ENCODE measurements around the gene CARNS1. TPM values are rescaled to one million over a fixed set of nuclear protein-coding genes. Genes with fewer than 3 reads are reported as not detected.
"Not testable (repeated sequence)": the region's sequence is repeated elsewhere in the genome, so short reads cannot be mapped to it uniquely, and the experiment has no call there.

CARNS1 gene
- total RNA-seq, 2 experiments from 2014 or later: 1.2 to 1.9 TPM

DNA sequence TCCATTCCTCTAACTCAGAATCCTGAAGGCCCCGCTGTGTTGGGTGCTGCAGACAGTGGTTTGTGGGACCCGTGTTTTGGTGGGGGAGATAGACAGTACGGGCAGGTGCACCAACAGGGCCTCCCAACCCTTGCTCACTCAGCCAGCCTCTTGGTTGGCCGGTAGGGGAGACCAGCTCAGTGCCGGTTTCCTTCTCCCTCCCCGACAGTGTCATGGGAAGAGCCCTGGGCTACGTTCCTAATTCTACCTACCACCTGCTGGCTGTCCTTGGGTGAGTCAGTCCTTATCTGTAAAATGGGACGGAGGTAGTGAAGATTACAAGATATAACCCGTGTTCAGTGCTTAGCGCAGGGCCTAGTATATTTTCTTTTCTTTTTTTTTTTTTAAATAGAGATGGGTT lies 47.7 kb downstream of the CARNS1 start:
- ChIA-PET CTCF (interaction anchor here (0.6 kb wide), 1 partner anchor 19 kb away, joined by 3 read pairs; no protein-coding TSS in a partner anchor), POLR2A (no interaction called here)
- peaks cover 38% of the 10 kb centered on the region for H3K4me1 Mint-ChIP-seq
- no peak overlapping the region for H3K4me3 Mint-ChIP-seq
- DNase-seq: no peak
- peaks cover 4% of the 10 kb centered on the region for H3K36me3 Mint-ChIP-seq (ENCODE audit: low read depth)
- H3K27ac Mint-ChIP-seq: no peak overlapping the region
- H3K27me3 Mint-ChIP-seq: no peaks in the 10 kb centered on the region
- no peaks in the 10 kb centered on the region for H3K9me3 Mint-ChIP-seq

DNA sequence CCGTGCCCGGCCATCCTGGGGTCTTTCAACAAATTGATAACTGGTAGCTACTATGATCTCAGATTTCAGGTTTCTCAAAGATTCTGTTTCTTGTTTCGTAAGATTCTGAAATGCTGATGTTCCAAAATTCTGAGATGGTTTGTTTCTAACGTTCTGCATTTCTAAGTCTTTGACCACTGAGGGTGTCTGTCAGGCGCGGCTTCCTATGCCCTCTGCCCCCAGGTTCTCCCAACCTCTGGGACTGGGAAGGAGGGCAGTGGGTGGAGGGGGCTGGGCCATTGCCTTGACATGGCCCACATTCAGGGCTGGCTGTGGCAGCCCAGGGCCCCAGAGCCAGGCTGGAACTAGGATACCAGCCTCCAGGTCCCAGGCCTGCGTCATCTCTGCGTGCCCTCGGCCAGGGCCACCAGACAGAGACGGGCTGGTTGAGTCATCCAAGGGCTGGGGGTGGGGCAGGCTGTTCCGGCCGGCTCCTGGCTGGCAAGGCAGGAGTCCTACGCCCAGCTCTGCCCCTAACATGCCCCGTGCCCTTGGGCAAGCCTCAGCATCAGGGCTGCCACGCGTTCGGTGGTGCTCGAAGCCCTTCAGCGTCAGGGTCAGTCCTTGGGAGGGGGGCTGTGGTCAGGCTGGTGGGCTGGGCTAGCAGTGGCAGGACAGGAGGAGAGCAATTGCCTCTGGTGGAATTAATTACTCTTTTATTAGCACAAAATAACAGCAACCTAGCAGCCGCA lies 48.4 kb downstream of the CARNS1 start:
- H3K4me1 Mint-ChIP-seq: peaks cover 42% of the 10 kb centered on the region
- peaks cover 4% of the 10 kb centered on the region for H3K36me3 Mint-ChIP-seq (ENCODE audit: low read depth)
- CTCF ChIA-PET: no interaction called here
- H3K9me3 Mint-ChIP-seq: no peaks in the 10 kb centered on the region
- peak overlapping the region; percentile 93 for H3K27ac Mint-ChIP-seq
- POLR2A ChIA-PET: no interaction called here
- peak overlapping the region; percentile 84 for H3K4me3 Mint-ChIP-seq
- no peaks in the 10 kb centered on the region for H3K27me3 Mint-ChIP-seq
- no peak for DNase-seq

GRCh38 chr11:67464411-67465188 lies 49.1 kb downstream of the CARNS1 start:
- Mint-ChIP-seq H3K4me3 (peak overlapping the region; percentile 84), H3K27me3 (no peaks in the 10 kb centered on the region), H3K4me1 (peaks cover 44% of the 10 kb centered on the region), H3K9me3 (no peaks in the 10 kb centered on the region), H3K36me3 (ENCODE audit: low read depth) (peaks cover 4% of the 10 kb centered on the region), H3K27ac (peak overlapping the region; percentile 93)
- POLR2A ChIA-PET: interaction anchor here (1.1 kb wide), 1 partner anchor 27 kb away, joined by 3 read pairs; the partner anchor contains the start of gene PTPRCAP
- DNase-seq: peak; percentile 96
- CTCF ChIA-PET: interaction anchor here (0.7 to 1.7 kb wide), 6 partner anchors 14 to 119 kb away, joined by 3 to 6 read pairs (median 3); partner anchors contain the start of genes AIP, PPP1CA and PTPRCAP

GRCh38 chr11:67465189-67465510 lies 49.7 kb downstream of the CARNS1 start:
- peak overlapping the region; percentile 84 for H3K4me3 Mint-ChIP-seq
- ChIA-PET CTCF (interaction anchor here (0.7 to 1.7 kb wide), 8 partner anchors 14 to 119 kb away, joined by 3 to 6 read pairs (median 3); partner anchors contain the start of genes AIP, PPP1CA and PTPRCAP), POLR2A (interaction anchor here (1.1 kb wide), 1 partner anchor 28 kb away, joined by 3 read pairs; the partner anchor contains the start of gene PTPRCAP)
- no peaks in the 10 kb centered on the region for H3K27me3 Mint-ChIP-seq
- H3K27ac Mint-ChIP-seq: peak overlapping the region; percentile 93
- no peak for DNase-seq
- peaks cover 4% of the 10 kb centered on the region for H3K36me3 Mint-ChIP-seq (ENCODE audit: low read depth)
- H3K9me3 Mint-ChIP-seq: no peaks in the 10 kb centered on the region
- H3K4me1 Mint-ChIP-seq: peaks cover 45% of the 10 kb centered on the region

GRCh38 chr11:67465530-67465929 lies 50.1 kb downstream of the CARNS1 start:
- H3K36me3 Mint-ChIP-seq (ENCODE audit: low read depth); H3K27me3 Mint-ChIP-seq; DNase-seq; H3K9me3 Mint-ChIP-seq: not testable (repeated sequence)
- Mint-ChIP-seq H3K27ac (peak overlapping the region; percentile 93), H3K4me1 (peaks cover 43% of the 10 kb centered on the region), H3K4me3 (peak overlapping the region; percentile 84)
- ChIA-PET CTCF (interaction anchor here (1.0 to 1.7 kb wide), 7 partner anchors 15 to 120 kb away, joined by 3 to 6 read pairs (median 3); partner anchors contain the start of genes AIP and PTPRCAP), POLR2A (interaction anchor here (1.1 kb wide), 1 partner anchor 28 kb away, joined by 3 read pairs; the partner anchor contains the start of gene PTPRCAP)

- Mint-ChIP-seq H3K27me3 (no peaks in the 10 kb centered on the region), H3K9me3 (no peaks in the 10 kb centered on the region), H3K36me3 (ENCODE audit: low read depth) (peaks cover 4% of the 10 kb centered on the region), H3K4me1 (peaks cover 43% of the 10 kb centered on the region), H3K27ac (peak overlapping the region; percentile 36), H3K4me3 (peak overlapping the region; percentile 16)
- CTCF ChIA-PET: interaction anchor here (1.0 to 2.8 kb wide), 7 partner anchors 16 to 78 kb away, joined by 3 to 10 read pairs (median 6); partner anchors contain the start of genes AIP, PITPNM1 and PTPRCAP
- POLR2A ChIA-PET: no interaction called here
- DNase-seq: no peak
These were observed 50.9 kb downstream of the CARNS1 start for GRCh38 chr11:67466367-67466766.

- Mint-ChIP-seq H3K27me3 (no peaks in the 10 kb centered on the region), H3K9me3 (no peaks in the 10 kb centered on the region), H3K4me3 (peak overlapping the region; percentile 89), H3K27ac (peak overlapping the region; percentile 83), H3K4me1 (peaks cover 43% of the 10 kb centered on the region), H3K36me3 (ENCODE audit: low read depth) (peaks cover 4% of the 10 kb centered on the region)
- no peak for DNase-seq
- CTCF ChIA-PET: interaction anchor here (0.8 to 2.8 kb wide), 11 partner anchors 11 to 162 kb away, joined by 3 to 10 read pairs (median 5); partner anchors contain the start of genes AIP, NUDT8, PITPNM1 and PPP1CA
- POLR2A ChIA-PET: no interaction called here
These were observed 51.7 kb downstream of the CARNS1 start for GRCh38 chr11:67466962-67467771.

DNA sequence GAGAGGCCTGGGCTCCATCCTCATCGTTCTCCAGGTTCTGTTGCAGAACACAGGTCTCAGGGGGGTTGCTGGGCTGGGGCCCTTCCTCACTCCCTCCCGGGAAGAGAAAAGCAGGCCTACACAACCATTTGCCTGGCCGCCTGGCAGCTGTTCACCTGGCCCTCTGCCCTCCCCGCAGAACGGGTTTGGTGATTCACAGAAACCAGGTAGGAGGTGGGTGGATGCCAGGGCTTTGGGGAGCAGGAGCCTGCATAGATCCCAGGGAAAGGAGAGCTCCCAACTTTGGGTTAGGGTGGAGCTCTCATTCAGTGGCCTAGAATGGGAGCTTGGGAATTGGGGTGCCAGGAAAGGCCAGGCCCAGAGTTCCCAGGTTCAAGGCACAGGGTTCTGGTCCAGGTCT lies 52.6 kb downstream of the CARNS1 start:
- no peaks in the 10 kb centered on the region for H3K27me3 Mint-ChIP-seq
- no peak for DNase-seq
- peaks cover 43% of the 10 kb centered on the region for H3K4me1 Mint-ChIP-seq

DNA sequence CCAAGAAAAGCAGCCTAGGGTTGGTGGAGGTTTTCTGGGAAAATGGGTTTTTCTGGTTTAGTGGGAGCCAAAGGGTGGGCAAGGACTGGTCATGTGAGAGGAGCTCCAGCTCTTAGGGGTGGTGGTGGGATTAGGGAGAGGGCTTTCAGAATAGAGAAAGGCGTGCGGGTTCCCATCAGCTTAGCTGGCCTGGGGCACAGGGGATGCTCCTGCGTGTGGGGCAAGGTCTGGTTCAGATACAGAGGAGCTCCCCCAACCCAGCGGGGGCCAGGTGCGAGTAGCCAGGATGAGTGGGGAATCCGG lies 52.9 kb downstream of the CARNS1 start:
- ChIA-PET CTCF (interaction anchor here (0.5 to 2.8 kb wide), 15 partner anchors 8 to 106 kb away, joined by 3 to 10 read pairs (median 4); partner anchors contain the start of genes AIP, PPP1CA, PTPRCAP and RPS6KB2), POLR2A (interaction anchor here (0.5 to 1.9 kb wide), 3 partner anchors 32 to 67 kb away, joined by 3 to 6 read pairs (median 5); partner anchors contain the start of gene PPP1CA)
- Mint-ChIP-seq H3K36me3 (ENCODE audit: low read depth) (peaks cover 4% of the 10 kb centered on the region), H3K4me3 (peak overlapping the region; percentile 89), H3K4me1 (peaks cover 41% of the 10 kb centered on the region), H3K27ac (peak overlapping the region; percentile 83), H3K9me3 (no peaks in the 10 kb centered on the region), H3K27me3 (no peaks in the 10 kb centered on the region)
- DNase-seq: no peak

More for the DNA sequence above, 52.6 kb downstream of the CARNS1 start:
- peak overlapping the region; percentile 83 for H3K27ac Mint-ChIP-seq
- H3K4me3 Mint-ChIP-seq: peak overlapping the region; percentile 89
- H3K36me3 Mint-ChIP-seq (ENCODE audit: low read depth): peaks cover 4% of the 10 kb centered on the region
- no peaks in the 10 kb centered on the region for H3K9me3 Mint-ChIP-seq
- ChIA-PET POLR2A (interaction anchor here (0.9 kb wide), 1 partner anchor 32 kb away, joined by 3 read pairs; no protein-coding TSS in a partner anchor), CTCF (interaction anchor here (0.5 to 2.8 kb wide), 15 partner anchors 9 to 161 kb away, joined by 3 to 10 read pairs (median 4); partner anchors contain the start of genes AIP, NUDT8, PPP1CA and PTPRCAP)

DNA sequence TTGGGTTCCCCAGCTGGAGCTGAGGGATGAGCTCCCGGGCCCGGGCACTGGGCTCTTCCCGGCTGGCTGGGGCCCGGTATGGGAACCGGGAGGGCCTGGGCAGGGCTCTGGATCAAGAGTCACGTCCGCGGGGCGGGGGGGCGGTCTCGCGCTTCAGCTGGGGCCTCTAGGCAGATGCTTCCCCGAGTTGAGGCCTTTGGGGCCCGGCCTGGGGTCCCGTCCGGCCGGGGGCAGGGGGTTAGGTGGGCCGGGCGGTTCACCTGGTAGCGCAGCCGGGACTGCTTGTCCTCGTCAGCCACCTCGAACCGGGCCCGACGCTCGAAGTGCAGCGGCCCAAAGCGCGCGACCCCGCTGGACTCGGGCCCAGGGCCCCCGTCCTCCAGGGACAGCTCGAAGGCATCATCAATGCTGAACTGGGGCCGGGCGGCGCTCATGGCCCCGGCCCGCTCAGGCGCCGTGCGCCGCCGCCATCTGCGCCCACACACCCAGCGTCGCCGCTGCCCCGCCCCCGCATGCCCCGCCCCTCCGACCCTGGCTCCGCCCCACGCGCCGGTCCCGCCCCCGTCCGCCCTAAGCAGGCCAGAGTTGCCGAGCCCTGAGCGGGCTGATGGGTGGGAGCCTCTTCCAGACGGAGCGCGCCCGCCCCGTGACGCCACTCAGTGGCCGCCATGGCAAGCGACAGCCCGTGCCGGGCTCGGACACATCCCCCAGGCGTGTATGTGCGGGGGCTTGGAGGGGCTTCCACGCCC lies 53.5 kb downstream of the CARNS1 start, which contains the start of gene TMEM134:
TMEM134 (minus strand) TSS at position 493 of the 749 bp plus-strand sequence; CDS start at position 434, 59 bp downstream.
- Mint-ChIP-seq H3K4me3 (peak within 1 kb of the TSS; percentile 89), H3K36me3 (ENCODE audit: low read depth) (peaks cover 4% of the 10 kb centered on the region), H3K27ac (peak within 1 kb of the TSS; percentile 83), H3K27me3 (no peaks in the 10 kb centered on the region), H3K9me3 (no peaks in the 10 kb centered on the region), H3K4me1 (peaks cover 41% of the 10 kb centered on the region)
- CTCF ChIA-PET: interaction anchor here (0.7 to 2.8 kb wide), 19 partner anchors 8 to 107 kb away, joined by 3 to 10 read pairs (median 4); partner anchors contain the start of genes AIP, PPP1CA, PTPRCAP and RPS6KB2
- POLR2A ChIA-PET: interaction anchor here (0.5 to 1.9 kb wide), 3 partner anchors 32 to 67 kb away, joined by 3 to 6 read pairs (median 5); partner anchors contain the start of gene PPP1CA
- peak; percentile 89 for DNase-seq

GRCh38 chr11:67469508-67469811 lies 54.0 kb downstream of the CARNS1 start:
- DNase-seq: no peak
- peaks cover 36% of the 10 kb centered on the region for H3K4me1 Mint-ChIP-seq
- peak overlapping the region; percentile 89 for H3K4me3 Mint-ChIP-seq
- H3K9me3 Mint-ChIP-seq: no peaks in the 10 kb centered on the region
- peaks cover 4% of the 10 kb centered on the region for H3K36me3 Mint-ChIP-seq (ENCODE audit: low read depth)
- H3K27ac Mint-ChIP-seq: peak overlapping the region; percentile 80
- no peaks in the 10 kb centered on the region for H3K27me3 Mint-ChIP-seq
- CTCF ChIA-PET: interaction anchor here (0.7 to 2.0 kb wide), 8 partner anchors 10 to 68 kb away, joined by 3 to 5 read pairs (median 4); partner anchors contain the start of genes PPP1CA, PTPRCAP and RPS6KB2
- POLR2A ChIA-PET: interaction anchor here (1.9 kb wide), 1 partner anchor 68 kb away, joined by 6 read pairs; the partner anchor contains the start of gene PPP1CA

Measured in activated CD4-positive, alpha-beta T cell treated with anti-CD3 and anti-CD28 coated beads, Interleukin-2, amount 10 ng/mL, durations not matched to agents 7 days and 5 days (primary cell).